ENCODE results near the gene PHLDA3.

DNA sequence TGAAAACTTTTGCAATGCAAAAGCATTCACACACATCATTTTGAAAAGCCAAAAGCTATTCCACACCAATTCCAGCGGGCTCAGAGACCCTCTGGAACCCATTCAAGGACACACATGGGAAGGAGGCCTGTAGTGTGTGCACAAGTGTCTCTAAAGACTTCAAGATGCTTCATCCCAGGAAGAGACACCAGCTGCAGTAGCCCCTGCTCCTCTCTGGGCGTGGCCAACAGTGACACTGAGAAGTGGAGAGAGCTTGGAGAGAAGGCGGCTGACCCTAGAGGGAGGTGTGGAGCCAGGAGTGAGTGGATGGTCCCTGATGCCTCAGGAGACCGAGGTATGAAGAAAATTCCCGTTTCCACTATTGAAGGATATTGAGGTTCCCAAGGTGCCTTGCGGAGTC lies 32.6 kb downstream of the PHLDA3 start:
- TF ChIP-seq, protein P1, sequence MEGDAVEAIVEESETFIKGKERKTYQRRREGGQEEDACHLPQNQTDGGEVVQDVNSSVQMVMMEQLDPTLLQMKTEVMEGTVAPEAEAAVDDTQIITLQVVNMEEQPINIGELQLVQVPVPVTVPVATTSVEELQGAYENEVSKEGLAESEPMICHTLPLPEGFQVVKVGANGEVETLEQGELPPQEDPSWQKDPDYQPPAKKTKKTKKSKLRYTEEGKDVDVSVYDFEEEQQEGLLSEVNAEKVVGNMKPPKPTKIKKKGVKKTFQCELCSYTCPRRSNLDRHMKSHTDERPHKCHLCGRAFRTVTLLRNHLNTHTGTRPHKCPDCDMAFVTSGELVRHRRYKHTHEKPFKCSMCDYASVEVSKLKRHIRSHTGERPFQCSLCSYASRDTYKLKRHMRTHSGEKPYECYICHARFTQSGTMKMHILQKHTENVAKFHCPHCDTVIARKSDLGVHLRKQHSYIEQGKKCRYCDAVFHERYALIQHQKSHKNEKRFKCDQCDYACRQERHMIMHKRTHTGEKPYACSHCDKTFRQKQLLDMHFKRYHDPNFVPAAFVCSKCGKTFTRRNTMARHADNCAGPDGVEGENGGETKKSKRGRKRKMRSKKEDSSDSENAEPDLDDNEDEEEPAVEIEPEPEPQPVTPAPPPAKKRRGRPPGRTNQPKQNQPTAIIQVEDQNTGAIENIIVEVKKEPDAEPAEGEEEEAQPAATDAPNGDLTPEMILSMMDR (conservative IDR thresholded peaks at IDR 0.05 in 1 of 2, IDR thresholded peaks at IDR 0.05 in 1 of 2; ENCODE audit: low read depth in 1 of 2, low read length in 2 of 2), result peak in 1 of 2 donors; percentile 14
- no peak for TF ChIP-seq EZH2 (IDR thresholded peaks at IDR 0.05; ENCODE audit: low read length, missing control alignments)

Measured in fibroblast of lung (primary cell).